Activated CD4-positive, alpha-beta T cell treated with anti-CD3 and anti-CD28 coated beads, Interleukin-2, amount 50 U/mL, for 16 hours (primary cell): ENCODE measurements around the gene CNTNAP2.

Experiments
- DNase-seq: peaks from one replicate; pipeline ENCODE4 v3.0.0-alpha.2; 2020

Gene CNTNAP2

DNA sequence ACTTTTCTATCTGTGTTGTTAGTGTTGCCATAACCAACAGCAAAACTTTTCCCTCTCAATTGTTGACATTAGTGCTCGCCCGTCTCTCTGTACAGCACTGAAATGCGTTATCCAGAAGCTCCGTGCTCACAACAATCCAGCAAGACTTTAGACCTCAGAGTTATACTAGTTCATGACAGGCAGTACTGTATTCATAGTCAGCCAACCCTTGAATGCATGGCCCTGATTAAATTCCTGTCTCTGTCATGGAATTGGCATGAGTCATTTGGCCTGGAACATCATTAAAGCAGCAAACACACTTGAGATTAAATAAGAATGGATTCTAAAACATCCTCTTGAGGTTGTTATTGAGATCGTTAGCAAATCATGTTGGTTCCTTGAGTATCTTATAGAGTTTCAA is 2068.4 kb downstream of the CNTNAP2 start:
- DNase-seq, result no peak

DNA sequence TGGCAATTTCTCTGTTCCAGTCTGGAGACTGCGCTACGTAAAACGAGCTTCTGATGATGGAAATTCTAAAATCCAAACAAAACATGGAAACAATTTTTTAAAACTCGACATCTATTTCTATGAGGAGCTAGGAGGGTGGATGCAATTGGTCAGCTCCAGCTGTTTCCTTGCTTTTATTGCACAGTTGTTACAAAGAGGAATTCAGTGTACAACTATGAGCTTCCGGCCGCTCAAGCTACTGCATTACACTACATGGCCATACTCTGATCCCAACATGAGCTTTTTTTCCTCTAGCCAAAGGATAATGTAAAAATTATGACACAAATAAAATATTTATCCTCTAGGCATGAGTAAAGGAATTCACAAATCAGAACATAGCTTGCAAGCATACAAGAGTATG is 2070.9 kb downstream of the CNTNAP2 start:
- no peak for DNase-seq

DNA sequence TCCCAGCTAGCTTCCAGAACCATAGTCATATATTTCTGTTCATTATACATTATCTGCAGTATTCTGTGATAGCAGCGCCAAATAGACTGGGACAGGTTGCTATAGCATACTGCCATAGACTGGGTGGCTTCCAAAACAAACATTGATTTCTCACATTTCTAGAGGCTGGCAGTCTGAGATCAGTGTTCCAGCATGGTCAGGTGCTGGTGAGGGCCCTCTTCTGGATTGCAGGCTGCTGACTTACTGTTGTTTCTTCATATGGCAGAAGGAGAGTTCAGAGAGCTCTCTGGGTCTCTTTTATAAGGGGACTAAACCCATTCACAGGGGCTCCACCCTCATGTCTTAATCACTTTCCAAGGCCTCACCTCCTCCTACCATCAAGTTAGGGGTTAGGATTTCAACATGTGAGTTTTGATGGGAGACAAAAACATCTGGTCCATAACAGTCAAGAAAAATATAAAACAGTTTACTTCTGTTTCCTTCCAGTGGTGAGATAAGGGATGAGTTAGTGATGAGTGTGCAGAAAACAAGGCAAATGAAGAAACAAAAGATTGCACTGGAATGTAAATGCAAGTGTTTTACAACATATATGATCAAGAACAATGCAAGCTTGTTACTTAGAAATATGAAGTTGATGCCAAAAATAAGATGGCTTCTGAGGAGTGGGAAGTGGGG is 2074.9 kb downstream of the CNTNAP2 start:
- no peak for DNase-seq

DNA sequence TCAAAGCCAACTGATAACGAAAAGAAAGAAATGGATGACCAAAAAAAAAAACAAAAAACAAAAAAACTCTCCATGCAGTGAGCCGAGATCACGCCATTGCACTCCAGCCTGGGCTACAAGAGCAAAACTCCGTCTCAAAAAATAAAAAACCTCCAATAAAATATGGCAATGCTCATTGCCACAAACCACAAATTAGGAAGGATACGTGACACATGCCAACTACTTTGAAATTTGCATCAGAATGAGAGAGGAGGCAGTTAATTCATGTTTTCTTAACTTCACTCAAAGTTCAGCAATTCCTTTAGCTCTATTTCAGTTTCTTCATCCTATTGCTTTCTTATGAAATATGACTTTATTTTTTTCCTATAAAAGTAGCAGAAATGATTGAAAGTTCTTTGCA is 2075.9 kb downstream of the CNTNAP2 start:
- DNase-seq, result no peak

DNA sequence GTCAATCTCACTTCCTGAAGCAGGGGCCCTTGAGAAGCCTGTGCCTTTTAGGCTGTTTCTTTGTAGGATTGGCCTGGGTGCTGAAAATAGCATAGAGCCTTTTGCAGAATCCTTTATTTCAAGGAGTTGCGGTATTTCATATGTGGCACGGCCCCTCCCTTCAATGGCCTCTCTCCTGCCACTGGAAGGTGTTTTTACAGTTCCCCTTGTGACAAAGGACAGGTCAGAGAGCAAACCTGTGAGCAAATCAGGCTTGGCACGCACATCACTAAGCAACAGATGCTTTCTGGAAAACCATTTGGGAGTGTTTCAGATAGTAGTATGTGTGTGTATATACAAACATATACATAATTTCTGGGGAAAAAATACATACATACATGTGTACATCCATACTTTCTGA is 2085.4 kb downstream of the CNTNAP2 start:
- DNase-seq, result no peak

DNA sequence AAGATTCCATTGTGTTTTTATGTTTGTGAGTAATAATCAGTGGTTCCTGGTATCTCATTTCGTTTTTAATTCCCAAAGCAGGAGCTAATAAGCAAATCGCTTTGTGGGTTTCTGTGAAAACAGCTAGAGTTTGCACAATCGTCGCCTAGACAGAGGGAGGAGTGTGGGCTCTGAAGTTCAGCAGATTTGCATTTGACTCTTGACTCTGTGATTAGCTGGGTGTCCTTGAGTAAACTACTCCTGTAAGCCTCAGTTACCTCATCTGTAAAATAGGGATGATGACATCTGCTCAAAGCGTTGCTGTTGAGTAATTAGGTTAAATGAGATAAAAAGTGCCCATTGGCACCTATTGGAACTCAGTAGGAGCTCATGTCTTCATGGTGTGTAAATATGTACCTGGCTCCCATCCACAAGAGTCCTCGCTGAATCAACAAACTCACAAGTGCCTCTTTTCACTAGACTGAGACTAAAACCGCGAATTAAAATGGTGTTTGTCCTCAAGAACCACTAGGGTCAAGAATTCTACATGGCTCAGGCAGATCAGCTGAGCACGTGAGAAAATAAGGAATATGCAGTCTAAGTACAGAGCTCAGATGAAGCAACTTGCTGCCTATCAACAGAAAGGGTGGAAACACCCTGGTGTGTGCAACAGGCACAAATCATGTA is 2088.2 kb downstream of the CNTNAP2 start:
- DNase-seq, result no peak

DNA sequence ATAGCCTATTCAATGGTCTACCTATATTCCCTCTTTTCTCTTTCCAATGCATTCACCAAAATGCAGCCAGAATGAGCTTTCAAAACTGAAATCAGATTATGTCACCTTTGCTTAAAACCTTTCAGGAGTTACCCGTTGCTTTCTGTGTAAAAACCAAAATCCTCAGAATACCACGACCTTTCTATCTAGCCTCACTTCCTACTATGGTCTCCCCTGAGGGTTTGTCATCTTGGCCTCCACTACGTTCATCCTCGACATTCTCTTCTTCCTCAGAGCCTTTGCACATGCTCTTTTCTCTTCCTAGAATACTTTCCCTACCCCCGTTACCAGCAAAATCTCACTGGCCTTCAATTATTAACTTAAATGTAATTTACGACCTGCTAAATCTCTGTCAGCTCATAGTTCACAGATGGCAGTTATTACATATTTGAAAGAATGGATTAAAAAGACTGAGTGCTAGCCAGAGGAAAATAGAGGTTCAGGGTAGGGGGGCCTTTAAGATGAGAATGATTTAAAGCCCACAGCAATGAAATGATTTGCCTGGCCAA is 2093.1 kb downstream of the CNTNAP2 start:
- DNase-seq, result no peak

DNA sequence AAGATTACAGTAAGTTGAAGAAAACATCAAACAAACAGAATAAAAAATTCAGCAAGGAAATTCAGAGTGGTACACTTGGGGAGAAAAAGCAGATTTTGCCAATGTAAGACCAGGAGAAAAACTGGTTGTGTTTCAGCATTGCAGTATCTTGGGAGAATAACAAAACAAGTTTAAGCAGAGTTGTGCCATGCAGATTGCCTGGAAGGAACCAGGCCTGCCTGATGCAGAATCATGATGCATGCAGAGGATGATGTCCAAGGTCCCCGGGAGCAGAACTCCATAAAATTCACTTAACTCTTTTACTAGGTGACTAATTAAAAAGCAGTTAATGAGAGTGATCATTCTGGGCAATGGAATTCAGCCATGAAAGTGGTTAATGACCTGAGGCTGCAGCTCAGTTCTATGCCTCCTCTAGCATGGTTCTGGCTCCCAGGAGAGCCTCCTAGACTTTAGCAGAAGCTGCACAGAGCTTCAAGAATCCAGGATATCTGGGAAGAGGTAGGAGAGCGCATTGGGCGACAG is 2094.3 kb downstream of the CNTNAP2 start:
- DNase-seq, result no peak

DNA sequence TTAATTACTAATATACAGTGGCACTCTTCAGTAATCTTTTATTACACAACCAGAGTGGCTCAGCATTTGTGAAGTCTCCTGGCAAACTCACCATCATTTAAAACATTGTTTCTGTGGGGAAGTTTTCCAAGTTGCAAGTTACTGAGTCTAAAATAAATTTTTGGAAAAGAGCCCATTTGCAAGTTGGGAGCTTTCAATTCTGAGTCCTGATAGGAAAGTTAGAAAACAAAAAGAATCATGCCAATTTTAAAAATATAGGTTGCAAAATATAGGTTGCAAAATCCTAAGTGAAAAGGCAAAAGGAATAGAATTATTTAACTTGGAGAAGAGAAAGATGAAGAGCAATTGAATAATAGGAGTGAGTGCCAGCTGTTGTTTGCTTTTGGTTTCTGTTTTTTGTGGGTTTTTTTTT is 2095.1 kb downstream of the CNTNAP2 start:
- no peak for DNase-seq

DNA sequence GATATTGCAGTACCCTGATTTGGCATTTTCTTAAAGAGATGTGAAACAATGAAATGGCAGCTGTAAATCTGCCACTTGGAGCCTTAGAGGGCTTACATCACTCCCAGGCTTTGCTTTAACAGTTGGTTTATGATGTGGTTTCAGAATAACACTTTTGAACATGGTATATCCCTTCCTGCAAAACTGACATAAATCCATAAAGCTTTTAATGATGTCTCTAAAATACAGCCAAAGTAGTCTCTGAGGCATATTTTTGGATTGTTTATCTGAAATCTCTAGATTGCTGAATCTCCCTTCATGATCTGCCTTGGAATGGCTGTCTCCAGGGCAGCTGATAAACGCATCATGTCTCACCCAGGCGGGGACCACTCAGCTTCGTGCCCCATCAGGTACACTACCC is 2096.1 kb downstream of the CNTNAP2 start:
- no peak for DNase-seq

DNA sequence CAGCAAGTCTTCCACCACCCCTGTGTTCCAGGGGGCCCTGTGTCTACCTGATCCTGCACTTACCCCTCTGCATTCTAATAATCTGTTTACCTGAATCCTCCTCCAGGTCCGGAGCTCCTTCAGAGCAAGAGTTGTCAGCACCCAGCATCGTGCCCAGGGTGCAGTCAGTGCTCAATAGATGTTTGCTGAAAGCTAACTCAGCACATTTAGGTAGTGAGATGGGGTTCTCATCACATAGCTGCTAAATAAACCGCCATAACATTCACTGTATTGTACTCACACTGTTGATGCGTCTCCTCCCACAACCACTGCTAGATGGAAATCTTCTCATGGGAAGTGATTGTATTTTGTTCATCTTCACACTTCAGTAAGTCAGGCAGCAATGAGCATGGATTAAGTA is 2097.5 kb downstream of the CNTNAP2 start:
- DNase-seq, result no peak

DNA sequence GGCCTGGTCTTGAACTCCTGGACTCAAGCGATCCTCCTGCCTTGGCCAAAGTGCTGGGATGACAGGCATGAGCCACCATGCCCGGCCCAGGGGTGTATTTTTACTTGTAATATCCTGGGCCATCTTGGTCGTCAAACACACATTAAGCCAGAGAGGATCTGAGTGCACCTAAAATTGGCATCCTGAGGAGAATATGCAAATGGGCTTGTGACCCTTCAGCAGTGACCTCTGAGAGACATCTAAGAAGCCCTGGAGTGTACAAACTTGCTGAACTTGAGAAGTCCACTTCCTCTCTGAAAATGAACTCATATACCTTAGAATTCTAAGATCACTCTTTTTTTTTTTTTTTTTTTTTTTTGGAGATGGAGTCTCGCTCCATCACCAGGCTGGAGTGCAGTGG is 2102.0 kb downstream of the CNTNAP2 start:
- DNase-seq, result no peak

DNA sequence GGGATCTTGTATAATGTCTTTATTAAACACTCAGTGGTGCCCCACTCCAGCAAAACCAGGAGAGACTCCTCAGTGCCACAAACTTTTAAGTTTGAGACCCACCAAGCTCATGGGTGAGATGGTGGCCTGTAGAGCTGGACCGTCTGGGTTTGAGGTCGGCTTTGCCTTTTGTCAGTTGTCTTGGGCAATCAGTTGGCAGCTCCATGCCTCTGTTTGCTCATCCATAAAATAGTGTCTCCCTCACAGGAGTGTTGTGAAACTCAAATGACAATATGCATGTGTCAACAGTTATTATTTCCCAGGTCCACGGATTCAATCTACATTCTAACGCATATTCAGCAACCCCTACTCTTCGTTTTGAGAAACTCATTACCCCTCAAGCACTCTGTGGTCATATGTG is 2106.1 kb downstream of the CNTNAP2 start:
- no peak for DNase-seq

DNA sequence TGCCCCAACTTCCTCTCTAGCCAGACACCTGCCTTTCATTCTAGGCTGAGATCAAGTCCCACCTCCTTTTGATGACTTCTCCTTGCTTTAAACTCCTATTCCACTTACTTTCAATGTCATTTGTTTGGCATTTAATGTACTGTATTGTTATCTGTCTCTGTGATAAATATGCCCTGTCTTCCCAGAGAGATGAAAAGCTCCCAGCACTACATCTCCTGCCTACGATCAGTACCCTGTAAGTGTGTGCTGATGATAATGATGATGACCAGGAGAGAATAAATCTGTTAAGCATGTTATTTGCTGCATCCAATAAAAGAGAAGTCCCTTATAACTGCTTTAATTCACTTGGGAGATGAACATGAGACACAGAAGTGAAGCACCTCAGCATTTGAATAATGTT is 2106.6 kb downstream of the CNTNAP2 start:
- no peak for DNase-seq

DNA sequence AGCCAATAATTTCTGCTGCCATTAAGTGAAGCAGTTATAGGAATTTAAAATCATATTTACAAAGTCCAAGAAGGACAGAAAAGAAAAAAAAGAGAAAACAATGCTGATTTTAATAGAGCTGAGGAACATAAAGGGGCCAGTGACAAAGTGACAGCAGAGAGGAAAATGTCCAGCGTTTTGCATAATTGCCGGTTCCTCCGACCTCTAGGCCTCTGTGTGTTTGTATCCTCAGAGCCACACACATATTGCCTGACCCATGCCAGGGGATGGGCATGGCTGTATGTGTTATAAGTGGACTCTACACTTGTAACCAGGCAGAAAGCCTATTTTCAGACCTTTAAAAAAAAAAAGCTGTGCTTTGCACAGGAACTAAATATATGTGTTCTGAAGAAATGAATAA is 2107.1 kb downstream of the CNTNAP2 start:
- no peak for DNase-seq

DNA sequence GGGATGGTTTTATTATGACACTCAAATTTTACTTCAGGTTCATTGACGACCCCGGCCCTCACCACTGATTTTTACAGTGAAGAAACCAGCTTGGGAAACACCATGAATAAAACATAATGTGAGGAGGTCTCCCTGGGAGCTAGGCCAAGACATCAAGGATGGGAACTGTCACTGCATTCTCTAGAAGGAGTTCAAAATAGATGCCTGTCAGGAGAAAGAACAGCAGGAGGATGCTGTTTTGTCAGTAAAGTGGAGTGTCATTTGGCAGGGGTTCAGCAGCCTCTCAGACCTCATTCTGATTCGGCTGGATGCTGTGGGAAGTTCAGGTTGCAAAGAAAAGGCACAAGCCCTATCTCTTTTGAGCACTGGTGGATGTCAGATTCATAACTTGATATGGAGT is 2113.7 kb downstream of the CNTNAP2 start:
- DNase-seq, result no peak

DNA sequence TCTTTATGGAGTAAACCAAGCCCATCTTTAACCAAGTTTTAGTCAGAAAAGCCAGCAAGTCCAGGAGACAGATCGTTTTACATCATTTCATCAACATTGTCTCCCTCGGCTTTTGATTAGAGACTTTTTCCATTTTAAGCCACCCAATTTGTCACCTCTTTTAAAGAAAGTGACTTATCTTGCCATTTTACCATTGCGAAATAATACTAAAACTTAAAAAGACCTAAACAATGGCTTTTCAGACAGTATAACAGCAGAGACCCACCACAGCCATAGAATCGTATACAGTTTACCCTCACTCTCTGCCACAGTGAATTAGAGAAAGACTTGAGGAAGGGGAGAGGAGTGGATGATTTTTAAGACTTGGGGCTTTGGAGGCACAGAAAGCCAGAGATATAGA is 2114.3 kb downstream of the CNTNAP2 start:
- no peak for DNase-seq

DNA sequence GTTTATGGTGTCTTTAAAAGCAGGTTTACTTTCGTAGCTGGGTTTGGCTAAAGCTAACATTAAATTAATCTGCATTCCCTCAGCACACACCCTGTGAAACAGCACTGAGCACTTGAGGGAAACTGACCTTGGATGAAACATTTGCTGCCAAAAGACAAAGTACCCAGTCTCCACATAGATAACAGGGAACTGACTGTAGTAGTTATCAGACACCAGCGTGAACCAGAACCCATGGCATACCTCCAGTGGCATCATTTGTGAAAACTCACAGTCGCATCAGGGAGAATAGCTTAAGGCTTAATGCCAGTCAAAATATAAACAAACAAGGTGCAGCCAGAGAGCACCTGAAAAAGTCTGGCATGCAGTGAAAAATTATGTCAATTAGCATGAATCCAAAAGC is 2116.2 kb downstream of the CNTNAP2 start:
- no peak for DNase-seq

DNA sequence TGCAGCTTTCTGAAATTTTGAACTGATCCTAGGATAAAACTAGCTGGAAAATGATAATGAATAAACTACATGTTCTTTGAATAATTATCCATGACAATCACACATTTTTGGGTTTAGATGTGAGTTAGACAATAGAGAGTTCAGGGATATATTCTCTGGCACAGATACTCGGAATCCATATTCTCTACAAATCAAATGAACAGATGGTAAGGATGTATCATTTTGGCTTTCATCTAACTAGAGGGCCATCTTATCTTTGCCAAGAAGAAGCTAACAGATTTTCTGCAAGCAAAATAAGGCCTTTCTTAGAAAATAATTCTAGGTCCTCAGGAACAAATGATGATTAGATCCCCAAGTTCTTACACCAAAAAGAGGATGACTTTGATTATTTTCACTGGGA is 2118.1 kb downstream of the CNTNAP2 start:
- DNase-seq, result no peak

DNA sequence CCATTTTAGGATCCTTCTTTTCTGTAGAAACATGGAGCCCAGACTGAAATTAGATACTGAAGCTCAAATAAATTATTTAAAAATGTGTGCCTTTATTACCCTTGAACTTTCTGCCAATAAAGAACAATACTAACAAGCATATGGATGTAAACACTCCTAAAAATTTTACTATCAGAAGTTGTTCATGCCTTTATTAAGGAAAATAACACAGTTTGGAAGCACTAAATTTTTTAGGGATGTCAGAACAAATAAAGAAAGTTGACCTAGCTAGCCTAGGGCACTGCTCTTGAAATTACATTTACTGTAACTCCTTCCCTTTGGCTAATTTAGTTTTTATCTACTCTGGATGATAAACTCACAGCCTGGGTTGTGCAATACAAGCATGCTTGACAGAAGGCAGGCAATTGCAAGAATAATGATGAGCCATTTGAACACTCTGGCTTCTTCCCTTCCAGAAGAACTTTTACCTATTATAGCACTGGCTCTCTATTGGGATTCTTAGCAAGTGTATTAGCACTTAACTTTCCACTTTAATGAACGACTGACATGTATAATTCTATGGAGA is 2122.2 kb downstream of the CNTNAP2 start:
- DNase-seq, result no peak

DNA sequence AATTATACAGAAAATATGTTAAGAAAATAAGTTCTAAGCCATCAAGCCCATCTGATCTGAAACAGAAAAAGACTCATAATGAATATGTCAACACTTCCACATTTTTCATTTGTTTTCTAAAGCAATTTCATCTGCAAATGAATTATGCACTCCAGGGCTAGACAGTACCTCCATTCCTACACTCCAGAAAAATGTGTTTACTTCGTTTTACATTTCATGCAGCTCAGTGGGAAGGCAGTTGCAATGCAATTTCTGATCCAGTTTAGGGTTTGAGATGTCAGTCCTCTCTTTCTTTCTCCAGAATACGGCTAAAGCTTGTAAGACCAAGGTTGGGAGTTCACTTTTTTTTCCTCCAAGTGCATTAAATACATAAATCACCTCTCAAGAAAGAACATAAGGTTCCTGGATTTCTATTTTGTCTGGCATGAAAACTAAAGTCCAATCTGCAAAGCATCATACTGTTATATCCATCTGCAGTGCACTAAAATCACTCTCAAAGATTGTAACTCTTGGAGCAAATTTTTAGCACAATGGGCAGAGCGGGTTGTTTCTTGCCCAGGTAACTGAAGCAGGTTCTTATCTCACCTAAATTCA is 2125.2 kb downstream of the CNTNAP2 start:
- DNase-seq, result no peak

DNA sequence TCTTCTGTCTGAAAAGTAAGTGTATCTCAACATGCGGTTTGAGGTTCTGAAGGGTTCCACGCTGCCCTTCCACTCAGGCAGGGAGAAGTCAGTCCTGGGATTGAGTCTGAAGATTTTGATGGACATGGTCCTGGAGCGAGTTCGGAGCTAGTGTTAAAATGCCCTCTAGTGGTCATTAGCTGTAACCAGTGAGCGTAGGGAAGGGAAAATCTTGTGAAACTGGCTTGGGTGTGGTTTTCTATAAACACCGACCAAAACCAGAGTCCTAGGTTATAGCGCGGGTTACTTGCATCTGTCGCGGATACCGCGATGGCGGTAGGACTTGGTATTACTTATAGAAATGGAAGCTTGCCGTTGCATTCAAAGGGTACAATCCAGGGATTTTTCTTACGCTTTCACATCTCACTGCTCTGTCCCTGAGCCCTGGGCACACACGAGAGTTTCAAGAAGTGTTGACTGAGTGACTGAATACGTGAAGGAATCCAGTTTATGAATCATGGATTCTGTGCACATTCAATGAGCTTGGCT is 2125.8 kb downstream of the CNTNAP2 start:
- peak; percentile 22 for DNase-seq

DNA sequence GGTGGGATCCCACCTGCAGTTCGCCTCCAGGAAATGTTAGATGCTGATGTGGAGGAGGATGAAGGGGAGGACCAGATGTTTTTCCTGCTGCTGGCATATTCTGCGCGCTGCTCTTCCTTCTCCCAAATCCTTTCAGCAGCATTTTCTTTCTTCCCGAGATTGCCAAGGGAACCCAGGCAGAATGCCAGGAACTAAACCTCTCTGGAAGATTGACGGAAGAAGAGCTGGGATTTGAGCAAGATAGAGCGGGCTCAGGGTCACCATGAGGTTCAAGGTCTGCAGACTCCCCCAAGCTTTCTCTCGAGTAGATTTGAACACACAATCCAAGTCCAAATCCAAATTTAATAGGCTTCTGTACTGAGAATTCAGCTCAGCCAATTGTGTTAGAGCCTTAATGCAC is 2128.8 kb downstream of the CNTNAP2 start:
- DNase-seq, result no peak

DNA sequence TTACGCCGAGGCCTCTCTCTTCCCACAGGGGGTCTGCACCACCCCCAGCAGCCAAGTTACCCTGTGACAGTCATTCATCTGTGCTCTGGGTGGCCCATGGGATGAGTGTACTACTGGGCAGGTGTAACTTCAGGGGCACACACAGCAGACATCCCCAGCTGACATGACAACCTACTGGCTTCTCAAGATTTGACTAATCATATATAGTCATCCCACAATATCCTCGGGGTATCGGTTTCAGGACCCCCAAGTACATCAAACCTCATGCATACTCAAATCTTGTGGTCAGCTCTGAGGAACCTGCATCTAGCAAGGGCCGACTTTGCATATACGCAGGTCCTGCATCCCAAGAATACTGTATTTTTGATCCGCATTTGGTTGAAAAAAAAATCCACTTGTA is 2137.0 kb downstream of the CNTNAP2 start:
- no peak for DNase-seq
